ENCODE results near the gene SEMA4G. TPM values are rescaled to one million over a fixed set of nuclear protein-coding genes. Genes with fewer than 3 reads are reported as not detected.

SEMA4G gene
- total RNA-seq, 1 experiment from 2014 or later = 8.5 TPM

- no CpG with 5 or more reads among the region's 11 CpGs for WGBS (ENCODE audit: extremely low coverage, insufficient read length, low lambda C conversion rate)
- no peak overlapping the region for H3K27ac Mint-ChIP-seq
- no peak overlapping the region for H2BK12ac ChIP-seq (ENCODE audit: insufficient read length, low read depth, low read length)
- no peak overlapping the region for H4K8ac ChIP-seq (replicated peaks; ENCODE audit: insufficient read length, low read depth, low read length)
- no peak overlapping the region for H3T11ph ChIP-seq (ENCODE audit: low read length)
- no peak overlapping the region for H2BK120ac ChIP-seq (ENCODE audit: low read depth, low read length, poor library complexity, severe bottlenecking)
- H4K5ac ChIP-seq (ENCODE audit: insufficient read length, low read depth, low read length) = no peak overlapping the region
- no peak overlapping the region for H3K4me3 Mint-ChIP-seq
- peaks cover 17 to 41% (median 39%) of the 10 kb centered on the region in 3 experiments; a peak in 5 of 7 replicates for H3K36me3 Mint-ChIP-seq (ENCODE audit: insufficient read depth in 1 of 3, low read depth in 3 of 3)
- no peak overlapping the region for H3K18ac ChIP-seq (ENCODE audit: insufficient read length, low read depth, low read length)
- H3K23me2 ChIP-seq (ENCODE audit: insufficient read length, low read depth, low read length, poor library complexity, severe bottlenecking) = no peaks in the 10 kb centered on the region
- H3K79me1 ChIP-seq (ENCODE audit: insufficient read depth, low read depth, low read length, poor library complexity, severe bottlenecking) = no peaks in the 10 kb centered on the region
- H4K20me1 ChIP-seq (ENCODE audit: control insufficient read depth, insufficient read depth, insufficient read length) = no peaks in the 10 kb centered on the region
- no peak overlapping the region for H2BK15ac ChIP-seq (ENCODE audit: low read depth, low read length)
- H3K27ac ChIP-seq (ENCODE audit: insufficient read length, low read depth, low read length) = no peak overlapping the region
- no peaks in the 10 kb centered on the region for H3K4me1 ChIP-seq (ENCODE audit: insufficient read depth, low read length)
- H2AK5ac ChIP-seq (ENCODE audit: insufficient read length, low read length) = no peak overlapping the region
- no peak overlapping the region for H3K4me2 ChIP-seq (ENCODE audit: insufficient read depth, insufficient read length, low read length)
- H3K79me2 ChIP-seq (ENCODE audit: insufficient read depth, low read length) = no peaks in the 10 kb centered on the region
- no peak overlapping the region for H3K9ac ChIP-seq (ENCODE audit: extremely low read depth, insufficient read length, low read length)
- H3K4me1 Mint-ChIP-seq = peaks cover 5 to 20% of the 10 kb centered on the region in 2 experiments
- TF ChIP-seq CTCF (conservative IDR thresholded peaks at IDR 0.05) = no peak
- H3K14ac ChIP-seq (ENCODE audit: insufficient read depth, low read length) = no peak overlapping the region
- H3K27me3 Mint-ChIP-seq (ENCODE audit: low read depth) = no peaks in the 10 kb centered on the region; the same call in 1 of the 2 replicates
- no peak overlapping the region for H3K56ac ChIP-seq (ENCODE audit: insufficient read length, low read depth, low read length)
- no peak overlapping the region for H2AFZ ChIP-seq (ENCODE audit: low read length)
- no peak for DNase-seq
- no peaks in the 10 kb centered on the region for H3K27me3 ChIP-seq (ENCODE audit: insufficient read depth, low read length)
- no peak overlapping the region for H4K91ac ChIP-seq (ENCODE audit: insufficient read length, low read depth, low read length)
- H2BK5ac ChIP-seq (ENCODE audit: insufficient read length, low read length) = no peak overlapping the region
- no peak overlapping the region for H2BK20ac ChIP-seq (ENCODE audit: low read depth, low read length, poor library complexity, severe bottlenecking)
- no peaks in the 10 kb centered on the region for H3K9me3 Mint-ChIP-seq
- H3K23ac ChIP-seq (ENCODE audit: insufficient read length, low read depth, low read length) = no peak overlapping the region
- no peaks in the 10 kb centered on the region for H3K9me3 ChIP-seq (ENCODE audit: control insufficient read depth, low read depth, low read length)
- H3K4ac ChIP-seq (ENCODE audit: low read depth, low read length) = no peak overlapping the region
Measured at GRCh38 chr10:101007099-101007711, 37.9 kb downstream of the SEMA4G start.
